ENCODE results near the gene SLC35E3.

DNA sequence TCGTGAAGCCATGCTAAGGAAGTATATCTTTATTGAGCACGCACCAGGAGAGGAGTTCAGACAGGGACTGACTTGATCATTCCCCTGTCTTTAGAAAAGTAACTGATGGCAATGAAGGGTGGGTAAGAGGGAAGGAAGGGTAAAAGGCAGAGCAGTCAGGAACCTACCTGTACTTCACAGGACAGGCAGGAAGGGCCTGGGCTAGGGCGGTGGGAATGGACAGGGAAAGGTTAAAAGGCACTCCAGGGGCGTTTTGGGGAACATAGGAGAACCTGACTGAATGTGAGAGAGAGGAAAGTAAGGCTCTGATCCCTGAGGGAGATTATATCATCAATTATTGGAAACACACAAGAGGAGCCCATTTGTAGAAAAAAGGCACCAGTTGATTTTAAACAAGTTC, 3.9 kb downstream of the SLC35E3 start:
- TF ChIP-seq EZH2 (IDR thresholded peaks at IDR 0.05; ENCODE audit: insufficient read depth, low read length), result no peak
- TF ChIP-seq, protein P1, sequence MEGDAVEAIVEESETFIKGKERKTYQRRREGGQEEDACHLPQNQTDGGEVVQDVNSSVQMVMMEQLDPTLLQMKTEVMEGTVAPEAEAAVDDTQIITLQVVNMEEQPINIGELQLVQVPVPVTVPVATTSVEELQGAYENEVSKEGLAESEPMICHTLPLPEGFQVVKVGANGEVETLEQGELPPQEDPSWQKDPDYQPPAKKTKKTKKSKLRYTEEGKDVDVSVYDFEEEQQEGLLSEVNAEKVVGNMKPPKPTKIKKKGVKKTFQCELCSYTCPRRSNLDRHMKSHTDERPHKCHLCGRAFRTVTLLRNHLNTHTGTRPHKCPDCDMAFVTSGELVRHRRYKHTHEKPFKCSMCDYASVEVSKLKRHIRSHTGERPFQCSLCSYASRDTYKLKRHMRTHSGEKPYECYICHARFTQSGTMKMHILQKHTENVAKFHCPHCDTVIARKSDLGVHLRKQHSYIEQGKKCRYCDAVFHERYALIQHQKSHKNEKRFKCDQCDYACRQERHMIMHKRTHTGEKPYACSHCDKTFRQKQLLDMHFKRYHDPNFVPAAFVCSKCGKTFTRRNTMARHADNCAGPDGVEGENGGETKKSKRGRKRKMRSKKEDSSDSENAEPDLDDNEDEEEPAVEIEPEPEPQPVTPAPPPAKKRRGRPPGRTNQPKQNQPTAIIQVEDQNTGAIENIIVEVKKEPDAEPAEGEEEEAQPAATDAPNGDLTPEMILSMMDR (IDR thresholded peaks at IDR 0.05; ENCODE audit: insufficient read depth, low read depth, low read length), result no peak
